WTC11 (cell line): ENCODE results near the gene TMEM212.

Source experiments
- CREM ChIP-seq: sonication (generic); formaldehyde crosslinking; IDR thresholded peaks from 2 replicates; pipeline ENCODE4 v1.8.1; 2022; ENCODE audit warnings: mild to moderate bottlenecking, missing genetic modification reagents, moderate library complexity
- SMAD3 ChIP-seq: sonication (generic); formaldehyde crosslinking; IDR thresholded peaks from 2 replicates; pipeline ENCODE4 v1.8.0; 2022; ENCODE audit warnings: missing genetic modification reagents, mild to moderate bottlenecking, borderline replicate concordance
- TF ChIP-seq, protein P1 (sequence below): fragments of 200-600 bp; IDR thresholded peaks from 2 replicates; pipeline ENCODE4 v1.8.0; 2022; ENCODE audit warnings: antibody characterized with exemption

DNA sequence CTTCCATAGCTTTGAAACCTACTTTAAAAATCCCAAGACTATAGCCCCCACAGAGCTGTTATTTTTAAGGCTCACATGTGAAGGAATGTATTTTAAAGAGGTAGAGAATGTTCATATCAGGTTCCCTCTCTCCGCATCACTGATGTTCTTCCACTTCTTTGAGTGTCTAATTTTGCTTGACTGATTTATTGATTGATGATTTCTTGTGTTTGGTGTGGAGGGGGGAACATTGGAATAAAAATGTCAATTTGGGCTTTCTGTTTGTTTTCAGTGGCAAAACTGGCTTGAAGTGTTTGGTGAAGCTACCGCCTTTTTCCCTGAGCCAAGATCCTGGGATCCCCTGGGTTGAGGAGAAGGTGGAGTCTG lies 2.7 kb upstream of the TMEM212 start:
- TF ChIP-seq, protein P1, sequence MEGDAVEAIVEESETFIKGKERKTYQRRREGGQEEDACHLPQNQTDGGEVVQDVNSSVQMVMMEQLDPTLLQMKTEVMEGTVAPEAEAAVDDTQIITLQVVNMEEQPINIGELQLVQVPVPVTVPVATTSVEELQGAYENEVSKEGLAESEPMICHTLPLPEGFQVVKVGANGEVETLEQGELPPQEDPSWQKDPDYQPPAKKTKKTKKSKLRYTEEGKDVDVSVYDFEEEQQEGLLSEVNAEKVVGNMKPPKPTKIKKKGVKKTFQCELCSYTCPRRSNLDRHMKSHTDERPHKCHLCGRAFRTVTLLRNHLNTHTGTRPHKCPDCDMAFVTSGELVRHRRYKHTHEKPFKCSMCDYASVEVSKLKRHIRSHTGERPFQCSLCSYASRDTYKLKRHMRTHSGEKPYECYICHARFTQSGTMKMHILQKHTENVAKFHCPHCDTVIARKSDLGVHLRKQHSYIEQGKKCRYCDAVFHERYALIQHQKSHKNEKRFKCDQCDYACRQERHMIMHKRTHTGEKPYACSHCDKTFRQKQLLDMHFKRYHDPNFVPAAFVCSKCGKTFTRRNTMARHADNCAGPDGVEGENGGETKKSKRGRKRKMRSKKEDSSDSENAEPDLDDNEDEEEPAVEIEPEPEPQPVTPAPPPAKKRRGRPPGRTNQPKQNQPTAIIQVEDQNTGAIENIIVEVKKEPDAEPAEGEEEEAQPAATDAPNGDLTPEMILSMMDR: no peak
- TF ChIP-seq CREM (CRISPR knock-in tag) (no peak), SMAD3 (CRISPR knock-in tag) (no peak)
